GM21737 (cell line): ENCODE data around the gene SIL1.

ENCODE experiments used
- ATAC-seq: cut with Tn5 transposase; IDR thresholded peaks from one replicate; pipeline ENCODE4 v1.9.1; 2021; ENCODE audit warnings: mild to moderate bottlenecking, moderate library complexity; ENCODE audit not compliant: unreplicated experiment

Gene SIL1

DNA sequence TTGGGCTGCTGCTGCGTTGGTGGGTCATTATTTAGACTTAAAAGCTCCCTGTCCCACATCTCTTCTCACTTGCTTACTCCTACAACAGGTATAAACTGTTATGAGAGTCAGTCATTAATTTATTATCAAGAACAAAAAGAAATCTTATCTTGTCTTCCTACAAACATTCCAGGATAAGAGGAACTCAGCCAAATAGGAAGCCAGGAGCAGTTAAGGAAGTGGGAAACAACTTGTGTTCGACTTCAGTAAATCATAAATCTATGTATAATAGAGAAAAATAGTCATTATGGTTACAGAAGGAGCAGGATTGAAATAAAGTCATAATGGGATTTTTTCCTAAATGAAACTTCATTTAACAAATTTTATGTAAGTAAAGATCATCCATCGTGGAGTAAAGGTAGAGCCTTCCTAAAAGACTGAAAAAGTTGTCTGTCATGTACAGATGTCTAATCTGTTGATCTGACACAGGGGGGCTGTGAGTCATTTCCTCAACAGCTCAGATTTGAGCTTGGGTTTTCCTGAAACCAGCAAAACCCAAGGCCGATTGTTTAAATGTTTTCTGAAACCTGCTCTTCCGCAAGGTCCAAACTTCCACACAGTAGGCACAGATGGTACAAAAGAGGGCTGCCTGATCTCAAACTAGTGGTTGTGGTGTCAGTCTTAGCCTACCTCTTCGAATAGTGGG is 297.7 kb downstream of the SIL1 start:
- ATAC-seq, result no peak

DNA sequence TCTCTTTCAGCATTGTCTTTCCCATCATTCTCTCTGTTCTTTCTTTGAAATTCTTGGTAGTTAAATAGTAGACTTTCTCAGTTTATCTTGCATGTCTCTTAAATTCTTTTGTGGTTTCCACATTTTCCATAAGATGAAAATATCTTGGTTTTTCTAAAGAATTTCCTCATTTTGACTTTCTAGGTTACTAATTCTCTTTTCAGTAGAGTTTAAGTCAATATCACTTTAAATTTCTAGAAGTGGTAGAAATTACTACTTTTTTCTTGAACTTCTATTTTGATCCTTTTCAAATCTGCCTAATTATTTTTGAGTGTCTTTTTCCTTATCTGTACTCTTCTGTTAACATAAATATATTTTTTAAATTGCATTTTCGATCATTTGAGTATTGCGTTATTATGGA is 299.4 kb downstream of the SIL1 start:
- no peak for ATAC-seq

DNA sequence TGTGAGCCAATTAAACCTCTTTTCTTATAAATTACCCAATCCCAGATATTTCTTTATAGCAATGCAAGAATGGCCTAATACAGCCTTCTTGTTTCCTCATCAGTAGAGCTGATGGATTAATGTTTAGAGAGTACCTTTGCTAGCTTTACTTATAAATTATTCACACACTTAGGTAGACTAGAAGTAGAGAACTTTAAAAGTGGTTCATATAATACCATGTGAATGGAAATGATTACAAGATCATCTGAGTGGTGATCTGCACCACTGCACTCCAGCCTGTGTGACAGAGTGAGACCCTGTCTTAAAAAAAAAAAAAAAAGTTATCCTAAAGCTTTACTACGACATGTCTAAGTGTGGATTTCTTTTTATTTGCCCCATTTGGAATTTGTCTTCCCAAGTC is 299.9 kb downstream of the SIL1 start:
- ATAC-seq, result no peak
